GM18870 (cell line): ENCODE data around the gene ALPK3.
"Not testable (repeated sequence)": the region's sequence is repeated elsewhere in the genome, so short reads cannot be mapped to it uniquely, and the experiment has no call there.

ENCODE experiments used
- ATAC-seq: cut with Tn5 transposase; IDR thresholded peaks from one replicate; pipeline ENCODE4 v1.9.1; 2021; ENCODE audit warnings: moderate library complexity; ENCODE audit not compliant: unreplicated experiment

ALPK3 gene

GRCh38 chr15:84872009-84872910, 55.1 kb downstream of the ALPK3 start:
- ATAC-seq, result no peak

- no peak for ATAC-seq
These were observed 56.8 kb downstream of the ALPK3 start for GRCh38 chr15:84873997-84874396.

- ATAC-seq, result no peak
These were observed 58.0 kb downstream of the ALPK3 start for GRCh38 chr15:84874981-84875699.

GRCh38 chr15:84876269-84876668, 59.1 kb downstream of the ALPK3 start:
- ATAC-seq, result no peak

GRCh38 chr15:84877701-84878100, 60.5 kb downstream of the ALPK3 start:
- not testable (repeated sequence) for ATAC-seq

GRCh38 chr15:84878504-84878903, 61.3 kb downstream of the ALPK3 start:
- no peak for ATAC-seq

GRCh38 chr15:84879088-84879780, 62.1 kb downstream of the ALPK3 start:
- ATAC-seq, result no peak

GRCh38 chr15:84880007-84880406, 62.9 kb downstream of the ALPK3 start:
- no peak for ATAC-seq

- no peak for ATAC-seq
These were observed 63.8 kb downstream of the ALPK3 start for GRCh38 chr15:84880822-84881519.

- ATAC-seq, result no peak
These were observed 64.3 kb downstream of the ALPK3 start for GRCh38 chr15:84881520-84881830.

- ATAC-seq, result no peak
These were observed 66.3 kb downstream of the ALPK3 start for GRCh38 chr15:84883466-84883865.

- no peak for ATAC-seq
These were observed 67.0 kb downstream of the ALPK3 start, which contains the start of gene SLC28A1 for GRCh38 chr15:84883916-84884781. Gene SLC28A1 (plus strand): TSS chr15:84884662. CDS start chr15:84887761, 3,099 bp downstream.

- ATAC-seq, result no peak
These were observed 68.6 kb downstream of the ALPK3 start for GRCh38 chr15:84885801-84886200.

GRCh38 chr15:84886211-84886983, 69.2 kb downstream of the ALPK3 start:
- ATAC-seq, result no peak

GRCh38 chr15:84886984-84887299, 69.8 kb downstream of the ALPK3 start:
- ATAC-seq, result no peak

GRCh38 chr15:84887938-84888337, 70.8 kb downstream of the ALPK3 start:
- ATAC-seq, result no peak

- no peak for ATAC-seq
These were observed 71.5 kb downstream of the ALPK3 start for GRCh38 chr15:84888639-84889038.

GRCh38 chr15:84889313-84889990, 72.3 kb downstream of the ALPK3 start:
- no peak for ATAC-seq
